ENCODE results near the gene ARHGAP25.

The ARHGAP25 gene

GRCh38 chr2:68717305-68717661 lies 17.3 kb upstream of the ARHGAP25 start:
- no peak for DNase-seq (ENCODE audit: low read depth, low spot score)

GRCh38 chr2:68719912-68720311 lies 14.7 kb upstream of the ARHGAP25 start:
- no peak for DNase-seq (ENCODE audit: low read depth, low spot score)

- DNase-seq (ENCODE audit: low read depth, low spot score), result no peak
Observed at GRCh38 chr2:68720665-68721064, 13.9 kb upstream of the ARHGAP25 start.

GRCh38 chr2:68721482-68722101 lies 13.0 kb upstream of the ARHGAP25 start:
- no peak for DNase-seq (ENCODE audit: low read depth, low spot score)

GRCh38 chr2:68722712-68723111 lies 11.9 kb upstream of the ARHGAP25 start:
- no peak for DNase-seq (ENCODE audit: low read depth, low spot score)

GRCh38 chr2:68723181-68723580 lies 11.4 kb upstream of the ARHGAP25 start:
- DNase-seq (ENCODE audit: low read depth, low spot score), result no peak

- no peak for DNase-seq (ENCODE audit: low read depth, low spot score)
Observed at GRCh38 chr2:68726100-68726499, 8.5 kb upstream of the ARHGAP25 start.

- peak; percentile 61 for DNase-seq (ENCODE audit: low read depth, low spot score)
Observed at GRCh38 chr2:68726608-68727367, 7.8 kb upstream of the ARHGAP25 start.

- DNase-seq (ENCODE audit: low read depth, low spot score), result no peak
Observed at GRCh38 chr2:68727683-68728375, 6.8 kb upstream of the ARHGAP25 start.

- DNase-seq (ENCODE audit: low read depth, low spot score), result no peak
Observed at GRCh38 chr2:68730828-68731227, 3.8 kb upstream of the ARHGAP25 start.

- DNase-seq (ENCODE audit: low read depth, low spot score), result no peak
Observed at GRCh38 chr2:68732036-68732932, 2.3 kb upstream of the ARHGAP25 start.

GRCh38 chr2:68733365-68733764 lies 1.2 kb upstream of the ARHGAP25 start:
- no peak for DNase-seq (ENCODE audit: low read depth, low spot score)

GRCh38 chr2:68734176-68734575 lies 435 bp upstream of the ARHGAP25 start:
- DNase-seq (ENCODE audit: low read depth, low spot score), result no peak

- DNase-seq (ENCODE audit: low read depth, low spot score), result no peak
Observed at GRCh38 chr2:68736086-68736485, 1.5 kb downstream of the ARHGAP25 start.

GRCh38 chr2:68737711-68738110 lies 3.1 kb downstream of the ARHGAP25 start:
- no peak for DNase-seq (ENCODE audit: low read depth, low spot score)

- DNase-seq (ENCODE audit: low read depth, low spot score), result no peak
Observed at GRCh38 chr2:68738906-68739594, 4.4 kb downstream of the ARHGAP25 start.

GRCh38 chr2:68739595-68740399 lies 5.2 kb downstream of the ARHGAP25 start:
- DNase-seq (ENCODE audit: low read depth, low spot score), result no peak

- no peak for DNase-seq (ENCODE audit: low read depth, low spot score)
Observed at GRCh38 chr2:68740400-68740914, 5.8 kb downstream of the ARHGAP25 start.

- DNase-seq (ENCODE audit: low read depth, low spot score), result no peak
Observed at GRCh38 chr2:68741238-68741637, 6.6 kb downstream of the ARHGAP25 start.

- DNase-seq (ENCODE audit: low read depth, low spot score), result no peak
Observed at GRCh38 chr2:68741805-68742306, 7.2 kb downstream of the ARHGAP25 start.

All from activated naive CD8-positive, alpha-beta T cell treated with anti-CD3 and anti-CD28 coated beads, Interleukin-2, amount 50 U/mL, for 16 hours (primary cell).